ENCODE data around the gene MGAT5.

Gene MGAT5

DNA sequence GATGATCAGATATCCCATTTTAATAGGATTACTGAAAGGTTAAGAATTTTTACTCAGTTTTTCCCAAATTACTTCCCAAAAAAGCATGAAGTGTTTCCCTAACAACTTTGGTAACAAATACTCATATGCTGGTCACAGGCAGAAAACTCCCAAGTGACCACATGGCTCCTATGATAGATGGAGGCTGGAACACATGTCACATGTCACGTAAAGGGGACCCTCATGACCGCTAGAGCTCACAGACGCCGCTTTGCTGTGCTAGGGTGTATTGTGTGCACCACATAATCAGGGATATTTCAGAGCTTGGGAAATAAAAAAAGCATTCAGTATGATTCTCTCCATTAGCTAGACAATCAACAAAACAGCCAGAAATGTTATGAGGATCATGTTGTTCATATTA, 236.7 kb downstream of the MGAT5 start:
- Histone ChIP-seq H3K4ac (ENCODE audit: low read depth in 1 of 2, low read length in 2 of 2) (no peak overlapping the region), H3K27me3 (ENCODE audit: control insufficient read depth in 1 of 2, insufficient read depth in 1 of 2, low read length in 2 of 2) (peaks cover 0 to 34% of the 10 kb centered on the region in 2 experiments), H2BK15ac (ENCODE audit: low read depth, poor library complexity, severe bottlenecking) (no peak overlapping the region), H3K27ac (ENCODE audit: low read length, poor library complexity, severe bottlenecking) (no peak overlapping the region), H3K9me3 (ENCODE audit: control insufficient read depth, low read length) (no peaks in the 10 kb centered on the region), H2BK12ac (ENCODE audit: low read length in 2 of 2) (no peak overlapping the region), H2AFZ (ENCODE audit: low read depth, low read length) (no peak overlapping the region), H2AK5ac (ENCODE audit: low read length, severe bottlenecking) (no peak overlapping the region), H3K18ac (ENCODE audit: low read depth in 1 of 2, low read length in 2 of 2) (no peak overlapping the region), H2BK120ac (ENCODE audit: low read depth, low read length) (no peak overlapping the region), H3K9ac (ENCODE audit: low read length) (no peak overlapping the region), H3K4me2 (ENCODE audit: low read length, poor library complexity, severe bottlenecking) (no peak overlapping the region), H3K23ac (ENCODE audit: low read length in 2 of 2) (no peak overlapping the region), H4K8ac (ENCODE audit: low read length) (no peak overlapping the region), H3K4me3 (ENCODE audit: insufficient read depth in 1 of 2, low read depth in 1 of 2, low read length in 2 of 2) (no peak overlapping the region), H4K91ac (ENCODE audit: low read length) (no peak overlapping the region), H3K14ac (ENCODE audit: low read length in 2 of 2) (no peak overlapping the region), H2BK5ac (ENCODE audit: low read depth, low read length, poor library complexity, severe bottlenecking) (no peak overlapping the region), H3K79me1 (replicated peaks; ENCODE audit: low read length, poor library complexity, severe bottlenecking) (peaks cover 11% of the 10 kb centered on the region), H3K4me1 (ENCODE audit: control insufficient read depth, insufficient read depth, low read depth, low read length) (no peaks in the 10 kb centered on the region), H3K36me3 (ENCODE audit: control insufficient read depth in 1 of 2, insufficient read depth in 2 of 2, low read depth in 1 of 2, low read length in 2 of 2) (no peaks in the 10 kb centered on the region)
- DNase-seq = no peak
- WGBS = 81% methylated on average over 2 of the region's 4 CpGs

DNA sequence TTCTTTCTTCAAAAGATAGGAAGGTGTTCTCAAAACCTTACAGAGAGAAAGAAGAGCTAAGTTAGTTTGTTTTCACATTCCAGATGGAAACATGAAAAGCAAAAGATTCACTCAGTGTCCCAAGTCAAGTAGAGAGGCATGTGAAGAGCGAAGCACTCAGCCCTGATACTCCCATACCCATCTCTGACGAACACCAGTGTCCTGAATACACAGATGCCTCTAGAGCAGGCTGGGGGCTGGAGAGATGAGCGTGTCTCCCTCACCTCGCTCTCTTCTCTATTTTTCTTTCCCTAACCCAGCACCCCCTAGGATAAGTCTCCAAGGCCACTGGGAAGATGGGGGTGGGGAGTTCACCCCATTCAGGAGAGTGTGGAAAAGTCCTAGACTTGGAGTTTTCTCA, 237.2 kb downstream of the MGAT5 start:
- Histone ChIP-seq H3K14ac (ENCODE audit: low read length in 2 of 2) (no peak overlapping the region), H3K9ac (ENCODE audit: low read length) (no peak overlapping the region)
- no peak for DNase-seq

DNA sequence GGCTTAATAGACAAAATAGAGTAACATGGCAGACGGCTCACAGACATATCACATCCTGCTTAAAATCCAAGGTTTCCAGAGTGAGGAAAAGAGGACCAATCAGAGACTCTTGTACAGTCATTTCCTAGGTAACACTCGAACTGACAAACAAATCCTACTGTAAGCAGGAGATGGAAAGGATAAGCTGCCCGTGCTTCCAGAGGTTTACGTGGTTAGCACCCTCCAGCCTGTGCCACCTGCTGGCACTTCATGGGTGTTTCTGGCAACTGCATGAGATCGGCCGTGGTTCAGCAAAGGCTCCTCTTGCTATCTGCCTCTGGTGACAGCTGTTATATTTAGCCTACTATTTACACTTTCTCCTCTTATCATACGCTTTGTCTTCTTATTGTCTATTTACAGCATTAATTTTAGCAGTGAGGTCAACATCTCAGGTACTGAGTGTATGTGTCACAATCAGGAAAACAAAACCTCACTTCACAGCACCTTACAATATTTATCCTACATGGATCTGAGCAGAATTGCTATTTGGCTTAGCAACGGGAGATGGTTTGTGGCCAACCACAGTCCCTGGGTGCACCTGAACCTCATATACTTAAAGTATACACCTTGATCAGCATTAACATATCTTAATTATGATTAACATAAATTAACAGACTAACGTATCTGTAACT, 238.0 kb downstream of the MGAT5 start:
- no peaks in the 10 kb centered on the region for H3K4me1 ChIP-seq (ENCODE audit: control insufficient read depth, insufficient read depth, low read depth, low read length)
- no peak overlapping the region for H3K27ac ChIP-seq (ENCODE audit: low read length, poor library complexity, severe bottlenecking)
- H3K27me3 ChIP-seq (ENCODE audit: control insufficient read depth in 1 of 2, insufficient read depth in 1 of 2, low read length in 2 of 2) = peaks cover 0 to 34% of the 10 kb centered on the region in 2 experiments
- H4K8ac ChIP-seq (ENCODE audit: low read length) = no peak overlapping the region
- no peaks in the 10 kb centered on the region for H3K9me3 ChIP-seq (ENCODE audit: control insufficient read depth, low read length)
- H3K4me3 ChIP-seq (ENCODE audit: insufficient read depth in 1 of 2, low read depth in 1 of 2, low read length in 2 of 2) = no peak overlapping the region
- DNase-seq = no peak
- H4K91ac ChIP-seq (ENCODE audit: low read length) = no peak overlapping the region
- H3K9ac ChIP-seq (ENCODE audit: low read length) = no peak overlapping the region
- H2BK12ac ChIP-seq (ENCODE audit: low read length in 2 of 2) = no peak overlapping the region
- H2AFZ ChIP-seq (ENCODE audit: low read depth, low read length) = no peak overlapping the region
- no peak overlapping the region for H2BK5ac ChIP-seq (ENCODE audit: low read depth, low read length, poor library complexity, severe bottlenecking)
- no peak overlapping the region for H3K18ac ChIP-seq (ENCODE audit: low read depth in 1 of 2, low read length in 2 of 2)
- 73% methylated on average over 9 of the region's 9 CpGs for WGBS
- no peak overlapping the region for H3K4ac ChIP-seq (ENCODE audit: low read depth in 1 of 2, low read length in 2 of 2)
- H2BK15ac ChIP-seq (ENCODE audit: low read depth, poor library complexity, severe bottlenecking) = no peak overlapping the region
- no peak overlapping the region for H3K4me2 ChIP-seq (ENCODE audit: low read length, poor library complexity, severe bottlenecking)
- H3K14ac ChIP-seq (ENCODE audit: low read length in 2 of 2) = no peak overlapping the region
- no peak overlapping the region for H3K23ac ChIP-seq (ENCODE audit: low read length in 2 of 2)
- H2BK120ac ChIP-seq (ENCODE audit: low read depth, low read length) = no peak overlapping the region
- H3K79me1 ChIP-seq (replicated peaks; ENCODE audit: low read length, poor library complexity, severe bottlenecking) = peaks cover 10% of the 10 kb centered on the region
- no peaks in the 10 kb centered on the region for H3K36me3 ChIP-seq (ENCODE audit: control insufficient read depth in 1 of 2, insufficient read depth in 2 of 2, low read depth in 1 of 2, low read length in 2 of 2)
- H2AK5ac ChIP-seq (ENCODE audit: low read length, severe bottlenecking) = no peak overlapping the region

More for the DNA sequence above, 237.2 kb downstream of the MGAT5 start:
- Histone ChIP-seq H3K27me3 (ENCODE audit: control insufficient read depth in 1 of 2, insufficient read depth in 1 of 2, low read length in 2 of 2) (peaks cover 0 to 34% of the 10 kb centered on the region in 2 experiments), H4K8ac (ENCODE audit: low read length) (no peak overlapping the region), H2BK120ac (ENCODE audit: low read depth, low read length) (no peak overlapping the region), H2BK12ac (ENCODE audit: low read length in 2 of 2) (no peak overlapping the region), H3K36me3 (ENCODE audit: control insufficient read depth in 1 of 2, insufficient read depth in 2 of 2, low read depth in 1 of 2, low read length in 2 of 2) (no peaks in the 10 kb centered on the region), H2BK5ac (ENCODE audit: low read depth, low read length, poor library complexity, severe bottlenecking) (no peak overlapping the region), H3K4me1 (ENCODE audit: control insufficient read depth, insufficient read depth, low read depth, low read length) (no peaks in the 10 kb centered on the region), H3K4me2 (ENCODE audit: low read length, poor library complexity, severe bottlenecking) (no peak overlapping the region), H3K79me1 (replicated peaks; ENCODE audit: low read length, poor library complexity, severe bottlenecking) (peaks cover 8% of the 10 kb centered on the region), H2BK15ac (ENCODE audit: low read depth, poor library complexity, severe bottlenecking) (no peak overlapping the region), H4K91ac (ENCODE audit: low read length) (no peak overlapping the region), H3K4ac (ENCODE audit: low read depth in 1 of 2, low read length in 2 of 2) (no peak overlapping the region), H3K27ac (ENCODE audit: low read length, poor library complexity, severe bottlenecking) (no peak overlapping the region), H2AK5ac (ENCODE audit: low read length, severe bottlenecking) (no peak overlapping the region), H2AFZ (ENCODE audit: low read depth, low read length) (no peak overlapping the region), H3K9me3 (ENCODE audit: control insufficient read depth, low read length) (no peaks in the 10 kb centered on the region), H3K18ac (ENCODE audit: low read depth in 1 of 2, low read length in 2 of 2) (no peak overlapping the region), H3K23ac (ENCODE audit: low read length in 2 of 2) (no peak overlapping the region), H3K4me3 (ENCODE audit: insufficient read depth in 1 of 2, low read depth in 1 of 2, low read length in 2 of 2) (no peak overlapping the region)
- 57% methylated on average over 2 of the region's 4 CpGs for WGBS

DNA sequence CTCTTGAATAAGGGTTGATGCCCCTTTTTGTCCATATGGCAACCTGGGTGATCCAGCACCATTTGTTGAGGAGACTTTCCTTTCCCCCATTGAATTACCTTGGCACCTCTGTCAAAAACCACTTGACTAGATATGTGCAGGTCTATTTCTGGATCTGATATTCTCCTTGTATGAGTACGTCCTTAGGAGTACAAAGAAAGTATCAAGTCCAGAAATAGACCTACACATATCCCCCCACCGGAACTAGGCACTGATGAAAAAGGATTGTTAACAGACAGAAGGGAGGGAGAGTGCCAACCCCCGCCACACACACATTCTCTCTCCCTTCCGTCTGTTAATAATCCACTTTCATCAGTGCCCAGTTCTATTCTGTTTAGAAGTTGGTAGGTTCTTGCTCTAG, 239.9 kb downstream of the MGAT5 start:
- Histone ChIP-seq H3K27me3 (ENCODE audit: control insufficient read depth in 1 of 2, insufficient read depth in 1 of 2, low read length in 2 of 2) (peaks cover 0 to 34% of the 10 kb centered on the region in 2 experiments), H3K9ac (ENCODE audit: low read length) (no peak overlapping the region), H2BK5ac (ENCODE audit: low read depth, low read length, poor library complexity, severe bottlenecking) (no peak overlapping the region), H3K4ac (ENCODE audit: low read depth in 1 of 2, low read length in 2 of 2) (no peak overlapping the region), H3K36me3 (ENCODE audit: control insufficient read depth in 1 of 2, insufficient read depth in 2 of 2, low read depth in 1 of 2, low read length in 2 of 2) (peaks cover 0 to 4% of the 10 kb centered on the region in 2 experiments), H3K4me3 (ENCODE audit: insufficient read depth in 1 of 2, low read depth in 1 of 2, low read length in 2 of 2) (no peak overlapping the region), H3K18ac (ENCODE audit: low read depth in 1 of 2, low read length in 2 of 2) (no peak overlapping the region), H4K8ac (ENCODE audit: low read length) (no peak overlapping the region), H3K4me1 (ENCODE audit: control insufficient read depth, insufficient read depth, low read depth, low read length) (peaks cover 3% of the 10 kb centered on the region), H3K27ac (ENCODE audit: low read length, poor library complexity, severe bottlenecking) (no peak overlapping the region), H3K4me2 (ENCODE audit: low read length, poor library complexity, severe bottlenecking) (no peak overlapping the region), H2BK120ac (ENCODE audit: low read depth, low read length) (no peak overlapping the region), H2BK15ac (ENCODE audit: low read depth, poor library complexity, severe bottlenecking) (no peak overlapping the region), H3K79me1 (replicated peaks; ENCODE audit: low read length, poor library complexity, severe bottlenecking) (peaks cover 16% of the 10 kb centered on the region), H4K91ac (ENCODE audit: low read length) (no peak overlapping the region), H2AK5ac (ENCODE audit: low read length, severe bottlenecking) (no peak overlapping the region), H3K23ac (ENCODE audit: low read length in 2 of 2) (no peak overlapping the region), H2AFZ (ENCODE audit: low read depth, low read length) (no peak overlapping the region), H2BK12ac (ENCODE audit: low read length in 2 of 2) (no peak overlapping the region), H3K9me3 (ENCODE audit: control insufficient read depth, low read length) (no peaks in the 10 kb centered on the region), H3K14ac (ENCODE audit: low read length in 2 of 2) (no peak overlapping the region)
- no peak for DNase-seq
- no CpG with 5 or more reads among the region's 4 CpGs for WGBS

Data from mesenchymal stem cell (in vitro differentiated cells and primary cell).